Right atrium auricular region (tissue), 2 donors: ENCODE measurements around the gene USP28. TPM values are rescaled to one million over a fixed set of nuclear protein-coding genes. Genes with fewer than 3 reads are reported as not detected.
"Not testable (repeated sequence)": the region's sequence is repeated elsewhere in the genome, so short reads cannot be mapped to it uniquely, and the experiment has no call there.

Experiments used
- DNase-seq: peaks from one replicate; pipeline ENCODE4 v3.0.0-alpha.2; 2019; ENCODE audit warnings: low spot score
- H3K27ac ChIP-seq, 2 donors: fragments of 200-600 bp; sonication (generic); 1 replicate in 1 of 2; 2 replicates in 1 of 2; pipeline ENCODE4 v1.5.1; 2016 to 2019
- H3K27me3 ChIP-seq, 2 donors: fragments of 200-600 bp; sonication (generic); one replicate each; pipeline versions ENCODE4 v1.5.1 to v1.6.0; 2017 to 2019
- H3K36me3 ChIP-seq: fragments of 200-600 bp; sonication (generic); one replicate; pipeline ENCODE4 v1.5.1; 2016
- H3K4me1 ChIP-seq, 2 donors: fragments of 200-600 bp; sonication (generic); one replicate each; pipeline versions ENCODE4 v1.5.1 to v1.6.0; 2017 to 2019
- H3K4me3 ChIP-seq, 2 donors: fragments of 200-600 bp; sonication (generic); 1 replicate in 1 of 2; 2 replicates in 1 of 2; pipeline ENCODE4 v1.5.1; 2017 to 2019; ENCODE audit warnings: mild to moderate bottlenecking in 1 of 2, moderate library complexity in 1 of 2
- H3K9me3 ChIP-seq, 2 donors: fragments of 200-600 bp; sonication (generic); one replicate each; pipeline ENCODE4 v1.5.1; 2019
- total RNA-seq, 2 donors: library from RNA; depleted of rRNA; stranded (reverse); fragments of >200 nt; gene quantifications; one replicate each; pipeline ENCODE4 v1.1.0, GENCODE V29; 2016
- TF ChIP-seq, protein P1 (sequence below), 2 donors: fragments of 200-600 bp; sonication (generic); IDR thresholded peaks; one replicate each; pipeline ENCODE4 v1.5.1; 2019; ENCODE audit warnings: antibody characterized with exemption in 2 of 2

Gene USP28
- total RNA-seq, 2 donors from 2014 or later = 116 to 135 TPM

DNA sequence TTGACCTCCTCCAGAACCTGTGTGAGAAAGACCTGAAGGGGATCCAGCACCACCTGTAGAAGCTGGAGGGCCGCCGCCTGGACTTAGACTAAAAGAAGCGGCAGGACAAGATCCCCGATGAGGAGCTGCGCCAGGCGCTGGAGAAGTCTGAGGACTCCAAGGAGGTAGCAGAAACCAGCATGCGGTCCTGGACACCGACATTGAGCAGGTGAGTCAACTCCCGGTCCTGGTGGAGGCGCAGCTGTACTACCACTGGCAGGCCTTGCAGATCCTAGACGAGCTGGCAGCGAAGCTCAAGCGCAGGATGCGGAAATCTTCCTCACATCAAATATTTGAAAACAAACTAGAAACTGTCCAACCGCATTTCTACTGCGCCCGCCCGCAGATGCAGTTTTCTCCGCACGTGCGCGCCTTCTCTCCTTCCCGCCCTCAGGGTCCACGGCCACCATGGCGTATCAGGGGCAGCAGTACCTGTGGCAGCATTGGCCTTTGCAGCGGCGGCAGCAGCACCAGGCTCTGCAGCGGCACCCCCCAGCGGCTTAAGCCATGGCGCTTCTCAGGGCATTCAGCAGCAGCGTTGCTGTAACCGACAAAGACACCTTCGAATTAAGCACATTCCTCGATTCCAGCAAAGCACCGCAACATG is 85.6 kb downstream of the USP28 start:
- H3K27ac ChIP-seq = no peak overlapping the region
- TF ChIP-seq, protein P1, sequence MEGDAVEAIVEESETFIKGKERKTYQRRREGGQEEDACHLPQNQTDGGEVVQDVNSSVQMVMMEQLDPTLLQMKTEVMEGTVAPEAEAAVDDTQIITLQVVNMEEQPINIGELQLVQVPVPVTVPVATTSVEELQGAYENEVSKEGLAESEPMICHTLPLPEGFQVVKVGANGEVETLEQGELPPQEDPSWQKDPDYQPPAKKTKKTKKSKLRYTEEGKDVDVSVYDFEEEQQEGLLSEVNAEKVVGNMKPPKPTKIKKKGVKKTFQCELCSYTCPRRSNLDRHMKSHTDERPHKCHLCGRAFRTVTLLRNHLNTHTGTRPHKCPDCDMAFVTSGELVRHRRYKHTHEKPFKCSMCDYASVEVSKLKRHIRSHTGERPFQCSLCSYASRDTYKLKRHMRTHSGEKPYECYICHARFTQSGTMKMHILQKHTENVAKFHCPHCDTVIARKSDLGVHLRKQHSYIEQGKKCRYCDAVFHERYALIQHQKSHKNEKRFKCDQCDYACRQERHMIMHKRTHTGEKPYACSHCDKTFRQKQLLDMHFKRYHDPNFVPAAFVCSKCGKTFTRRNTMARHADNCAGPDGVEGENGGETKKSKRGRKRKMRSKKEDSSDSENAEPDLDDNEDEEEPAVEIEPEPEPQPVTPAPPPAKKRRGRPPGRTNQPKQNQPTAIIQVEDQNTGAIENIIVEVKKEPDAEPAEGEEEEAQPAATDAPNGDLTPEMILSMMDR (IDR thresholded peaks at IDR 0.05) = no peak
- no peaks in the 10 kb centered on the region for H3K9me3 ChIP-seq
- no peak overlapping the region for H3K4me3 ChIP-seq
- DNase-seq = no peak
- no peaks in the 10 kb centered on the region for H3K4me1 ChIP-seq
- no peaks in the 10 kb centered on the region for H3K27me3 ChIP-seq
- no peaks in the 10 kb centered on the region for H3K36me3 ChIP-seq

DNA sequence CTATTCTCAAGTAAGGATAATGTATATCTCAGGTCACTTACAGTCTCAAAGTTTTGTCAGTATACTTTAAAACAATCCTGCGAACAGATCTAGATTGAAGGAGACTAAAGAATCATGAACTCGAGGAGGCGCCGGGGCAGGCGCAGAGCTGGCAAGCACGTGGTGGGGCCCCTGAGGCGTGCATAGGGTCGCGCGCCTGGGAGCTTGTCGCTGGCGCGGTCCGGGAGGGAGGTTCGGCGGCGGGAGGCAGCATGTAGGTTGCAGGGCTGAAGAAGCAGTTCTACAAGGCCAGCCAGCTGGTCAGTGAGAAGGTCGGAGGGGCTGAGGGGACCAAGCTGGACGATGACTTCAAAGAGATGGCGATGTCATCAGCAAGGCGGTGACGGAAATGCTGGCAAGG is 86.4 kb downstream of the USP28 start:
- not testable (repeated sequence) for H3K27ac ChIP-seq, H3K4me1 ChIP-seq, H3K9me3 ChIP-seq, H3K27me3 ChIP-seq, H3K4me3 ChIP-seq, DNase-seq, H3K36me3 ChIP-seq

DNA sequence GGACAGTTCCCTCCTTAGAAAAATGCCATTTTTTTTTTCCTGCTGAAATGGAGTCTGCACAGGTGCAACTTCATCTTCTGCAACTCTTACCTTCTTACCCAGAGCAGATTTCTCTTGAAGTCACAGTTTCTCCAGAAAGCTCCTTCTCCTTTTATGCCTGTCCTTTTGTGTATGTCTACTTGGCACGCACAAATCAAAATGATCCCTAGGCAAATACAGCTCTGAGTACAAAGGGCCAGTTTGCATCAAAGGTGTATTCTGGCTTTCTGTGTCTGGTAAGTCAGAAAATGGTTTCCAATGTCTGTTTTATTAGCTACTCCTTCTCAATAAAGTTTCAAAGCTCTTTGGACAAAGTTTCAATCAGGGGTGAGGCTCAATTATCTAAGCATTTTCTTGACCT is 93.2 kb downstream of the USP28 start:
- no peak overlapping the region for H3K27ac ChIP-seq
- H3K4me1 ChIP-seq = peaks cover 0 to 21% of the 10 kb centered on the region in 2 donors
- DNase-seq = no peak
- no peaks in the 10 kb centered on the region for H3K9me3 ChIP-seq
- no peak overlapping the region for H3K4me3 ChIP-seq
- no peaks in the 10 kb centered on the region for H3K27me3 ChIP-seq
- H3K36me3 ChIP-seq = no peaks in the 10 kb centered on the region
- TF ChIP-seq, protein P1 (IDR thresholded peaks at IDR 0.05) = no peak

DNA sequence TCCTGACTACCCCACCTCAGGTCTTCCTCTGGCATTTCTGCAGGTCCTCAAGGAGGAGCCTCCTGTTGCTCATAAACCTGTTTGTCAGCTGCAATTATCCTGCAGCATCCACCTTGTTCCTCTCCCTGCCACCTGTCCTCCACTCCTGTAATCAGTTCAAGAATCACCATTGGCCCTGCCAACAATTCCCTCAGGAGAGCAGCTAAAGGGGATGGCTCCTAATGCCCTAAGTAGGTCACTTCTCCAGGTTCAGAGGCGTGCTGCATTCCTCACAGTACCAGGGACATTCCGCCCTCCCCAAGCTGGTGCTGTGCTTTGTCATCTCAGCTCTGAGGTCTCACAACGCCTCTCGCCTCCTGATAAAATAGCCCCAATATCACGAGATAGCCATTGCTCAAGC is 93.7 kb downstream of the USP28 start:
- Histone ChIP-seq H3K36me3 (no peaks in the 10 kb centered on the region), H3K27ac (no peak overlapping the region), H3K4me1 (peaks cover 0 to 21% of the 10 kb centered on the region in 2 donors), H3K9me3 (no peaks in the 10 kb centered on the region), H3K4me3 (no peak overlapping the region), H3K27me3 (no peaks in the 10 kb centered on the region)
- TF ChIP-seq, protein P1 (IDR thresholded peaks at IDR 0.05) = no peak
- DNase-seq = no peak

DNA sequence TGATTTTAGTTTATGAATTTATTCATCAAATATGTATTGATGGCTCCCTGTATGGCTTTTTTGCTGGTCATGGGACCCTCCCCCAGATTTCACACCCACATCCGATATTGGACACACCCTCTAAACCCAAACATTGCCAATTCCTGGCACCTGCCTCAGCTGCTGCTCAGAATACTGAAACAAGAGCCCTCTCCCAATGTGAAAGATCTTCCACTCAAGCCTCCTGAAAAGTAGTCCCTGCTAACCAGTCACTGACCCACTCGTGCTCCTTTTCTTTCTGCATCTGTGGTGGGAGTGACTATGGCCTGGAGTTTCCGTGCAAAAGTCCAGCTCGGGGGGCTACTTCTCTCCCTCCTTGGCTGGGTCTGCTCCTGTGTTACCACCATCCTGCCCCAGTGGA is 95.9 kb downstream of the USP28 start, which contains the start of gene CLDN25:
CLDN25 (plus strand) TSS at position 301 of the 400 bp plus-strand sequence; CDS start at position 301, 0 bp downstream.
- no peak for DNase-seq
- Histone ChIP-seq H3K9me3 (no peaks in the 10 kb centered on the region), H3K4me1 (peaks cover 0 to 21% of the 10 kb centered on the region in 2 donors), H3K36me3 (no peaks in the 10 kb centered on the region), H3K4me3 (no peak within 1 kb of the TSS), H3K27me3 (no peaks in the 10 kb centered on the region), H3K27ac (peak within 1 kb of the TSS; percentile 69 to 74)
- TF ChIP-seq, protein P1 (IDR thresholded peaks at IDR 0.05) = no peak

DNA sequence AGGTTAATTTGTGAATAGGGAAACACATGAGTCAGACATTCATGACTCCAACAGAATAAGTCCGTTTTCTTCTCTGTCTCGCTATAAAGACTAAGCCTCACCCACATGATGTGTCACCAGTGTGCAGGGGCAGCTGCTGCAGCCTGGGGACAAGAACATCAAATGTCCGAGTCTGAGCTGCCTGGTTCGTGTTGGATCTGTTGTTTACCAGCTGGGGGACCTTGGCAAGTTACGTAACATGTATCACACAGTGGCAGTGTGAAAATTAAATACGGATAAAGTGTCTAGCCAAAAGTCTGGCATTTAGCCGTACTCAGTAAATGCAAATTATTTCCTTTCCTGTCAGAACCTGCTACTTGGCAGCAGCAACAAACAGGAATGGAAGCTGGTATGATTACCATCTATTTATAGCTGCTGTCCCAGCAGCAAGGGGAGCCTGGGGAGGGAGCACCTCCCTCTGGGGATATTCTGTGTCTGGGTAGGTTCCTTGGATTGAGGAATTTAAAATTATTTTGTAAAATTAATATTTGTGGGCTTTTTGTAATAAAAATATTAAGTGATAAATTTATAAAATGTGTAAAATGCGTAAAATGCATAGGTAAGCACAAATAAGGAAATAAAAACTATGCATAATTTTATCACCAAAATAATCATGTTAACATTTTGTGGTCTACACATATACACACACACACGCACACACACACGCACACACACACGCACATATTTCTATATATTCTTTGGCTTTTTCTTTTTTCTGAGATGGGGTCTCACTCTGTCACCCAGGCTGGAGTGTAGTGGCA is 97.1 kb downstream of the USP28 start:
- TF ChIP-seq, protein P1 (IDR thresholded peaks at IDR 0.05) = peak in 1 of 2 donors; percentile 17
- Histone ChIP-seq H3K4me3 (peak overlapping the region in 1 of 2 donors; percentile 24), H3K27me3 (no peaks in the 10 kb centered on the region), H3K27ac (peak overlapping the region; percentile 69 to 74), H3K9me3 (no peaks in the 10 kb centered on the region), H3K36me3 (no peaks in the 10 kb centered on the region), H3K4me1 (peaks cover 0 to 21% of the 10 kb centered on the region in 2 donors)
- no peak for DNase-seq
